ENCODE measurements around the gene VSIG10L.

GRCh38 chr19:51317376-51317775, 24.6 kb downstream of the VSIG10L start:
- TF ChIP-seq GATA3 (IDR thresholded peaks at IDR 0.05; ENCODE audit: low read depth, low read length) (no peak), GATA2 (IDR thresholded peaks at IDR 0.05; ENCODE audit: low read depth, low read length) (no peak)

Measured in SH-SY5Y (cell line).